Measurements from ENCODE around the gene SLC15A3.

The SLC15A3 gene

GRCh38 chr11:60922906-60923305 is 29.1 kb downstream of the SLC15A3 start:
- no peak for DNase-seq (ENCODE audit: low read depth)
- no peak for TF ChIP-seq CTCF (IDR thresholded peaks at IDR 0.05; ENCODE audit: low read depth, low read length, missing control alignments)
- no peak overlapping the region for H3K4me3 ChIP-seq (ENCODE audit: low read depth, low read length)

GRCh38 chr11:60921777-60922335 is 30.1 kb downstream of the SLC15A3 start:
- no peak overlapping the region for H3K4me3 ChIP-seq (ENCODE audit: low read depth, low read length)
- DNase-seq (ENCODE audit: low read depth): no peak
- no peak for TF ChIP-seq CTCF (IDR thresholded peaks at IDR 0.05; ENCODE audit: low read depth, low read length, missing control alignments)

- no peak for TF ChIP-seq CTCF (IDR thresholded peaks at IDR 0.05; ENCODE audit: low read depth, low read length, missing control alignments)
- no peak overlapping the region for H3K4me3 ChIP-seq (ENCODE audit: low read depth, low read length)
- no peak for DNase-seq (ENCODE audit: low read depth)
Measured at GRCh38 chr11:60921259-60921658, 30.7 kb downstream of the SLC15A3 start.

GRCh38 chr11:60919956-60920355 is 32.0 kb downstream of the SLC15A3 start:
- DNase-seq (ENCODE audit: low read depth): no peak
- no peak for TF ChIP-seq CTCF (IDR thresholded peaks at IDR 0.05; ENCODE audit: low read depth, low read length, missing control alignments)
- no peak overlapping the region for H3K4me3 ChIP-seq (ENCODE audit: low read depth, low read length)

GRCh38 chr11:60919320-60919719 is 32.7 kb downstream of the SLC15A3 start:
- DNase-seq (ENCODE audit: low read depth): no peak
- no peak for TF ChIP-seq CTCF (IDR thresholded peaks at IDR 0.05; ENCODE audit: low read depth, low read length, missing control alignments)

GRCh38 chr11:60918939-60919265 is 33.1 kb downstream of the SLC15A3 start:
- DNase-seq (ENCODE audit: low read depth): no peak
- no peak overlapping the region for H3K4me3 ChIP-seq (ENCODE audit: low read depth, low read length)
- no peak for TF ChIP-seq CTCF (IDR thresholded peaks at IDR 0.05; ENCODE audit: low read depth, low read length, missing control alignments)

More at GRCh38 chr11:60919320-60919719, 32.7 kb downstream of the SLC15A3 start:
- no peak overlapping the region for H3K4me3 ChIP-seq (ENCODE audit: low read depth, low read length)

- TF ChIP-seq CTCF (IDR thresholded peaks at IDR 0.05; ENCODE audit: low read depth, low read length, missing control alignments): no peak
- H3K4me3 ChIP-seq (ENCODE audit: low read depth, low read length): no peak overlapping the region
- DNase-seq (ENCODE audit: low read depth): no peak
Measured at GRCh38 chr11:60918251-60918938, 33.6 kb downstream of the SLC15A3 start.

Measured in GM12864 (cell line).